DMS153 treated with DMSO at 0.1 percent for 48 hours (cell line): ENCODE results near the gene FAM227A.
A peak's percentile ranks its signal among the peaks of the same experiment; 100 is the strongest.
"Not testable (repeated sequence)": the region's sequence is repeated elsewhere in the genome, so short reads cannot be mapped to it uniquely, and the experiment has no call there.

Experiments
- DNase-seq: peaks from one replicate; lab custom pipeline; 2025; ENCODE audit not compliant: unreplicated experiment; lab: John Stamatoyannopoulos, UW

FAM227A gene

GRCh38 chr22:38674888-38675287 is 18.7 kb upstream of the FAM227A start:
- no peak for DNase-seq

- peak; percentile 20 for DNase-seq
Observed at GRCh38 chr22:38657045-38657909, 1.1 kb upstream of the FAM227A start.

- DNase-seq = peak; percentile 30
Observed at GRCh38 chr22:38655519-38656255, 505 bp downstream of the FAM227A start.

- DNase-seq = no peak
Observed at GRCh38 chr22:38653741-38654140, 2.5 kb downstream of the FAM227A start.

- no peak for DNase-seq
Observed at GRCh38 chr22:38652859-38653258, 3.3 kb downstream of the FAM227A start.

GRCh38 chr22:38649841-38650522 is 6.2 kb downstream of the FAM227A start:
- DNase-seq = peak; percentile 21

GRCh38 chr22:38645430-38645829 is 10.8 kb downstream of the FAM227A start:
- no peak for DNase-seq

- not testable (repeated sequence) for DNase-seq
Observed at GRCh38 chr22:38644245-38644644, 11.9 kb downstream of the FAM227A start.

GRCh38 chr22:38641476-38642040 is 14.6 kb downstream of the FAM227A start:
- DNase-seq = no peak

GRCh38 chr22:38638728-38639127 is 17.5 kb downstream of the FAM227A start:
- no peak for DNase-seq

GRCh38 chr22:38638216-38638615 is 18.0 kb downstream of the FAM227A start:
- DNase-seq = no peak

- no peak for DNase-seq
Observed at GRCh38 chr22:38632528-38632927, 23.7 kb downstream of the FAM227A start.

GRCh38 chr22:38631724-38632123 is 24.5 kb downstream of the FAM227A start:
- no peak for DNase-seq

- no peak for DNase-seq
Observed at GRCh38 chr22:38629108-38629507, 27.1 kb downstream of the FAM227A start.

- DNase-seq = no peak
Observed at GRCh38 chr22:38628444-38628843, 27.7 kb downstream of the FAM227A start.

- DNase-seq = no peak
Observed at GRCh38 chr22:38623351-38623750, 32.8 kb downstream of the FAM227A start.

- no peak for DNase-seq
Observed at GRCh38 chr22:38618682-38619081, 37.5 kb downstream of the FAM227A start.

- no peak for DNase-seq
Observed at GRCh38 chr22:38618258-38618657, 37.9 kb downstream of the FAM227A start.

GRCh38 chr22:38615064-38615405 is 41.2 kb downstream of the FAM227A start:
- not testable (repeated sequence) for DNase-seq

- DNase-seq = no peak
Observed at GRCh38 chr22:38614332-38615063, 41.7 kb downstream of the FAM227A start.

- no peak for DNase-seq
Observed at GRCh38 chr22:38613588-38613987, 42.6 kb downstream of the FAM227A start.
